K562 (cell line): ENCODE measurements around the gene SEPTIN12. TPM values are rescaled to one million over a fixed set of nuclear protein-coding genes. Genes with fewer than 3 reads are reported as not detected.

Experiments used
- ATAC-seq: fragments of 200-7000 bp; cut with Tn5 transposase; 3 replicates; pipeline ENCODE4 v1.9.1; 2020; ENCODE audit warnings: moderate library complexity
- BruUV-seq: library from RNA; stranded (reverse); fragments of 400-500 nt; replicated peaks from 2 replicates; lab custom pipeline; 2021; lab: Mats Ljungman, UMichigan
- CTCF ChIA-PET: fragments of 300-600 bp; formaldehyde crosslinking; extraction: SDS; loops from one replicate; lab custom pipeline; 2021; ENCODE audit warnings: low intra/inter-chr PET ratio; lab: Yijun Ruan, JAX
- POLR2A ChIA-PET: fragments of 300-600, 350-650 bp; sonication (Branson Sonifier 250); formaldehyde crosslinking; extraction: SDS; loops from one replicate; lab custom pipeline; 2021; ENCODE audit warnings: antibody characterized with exemption, inconsistent platforms; lab: Yijun Ruan, JAX
- DNase-seq, 4 experiments: peaks; one replicate each; pipeline versions ENCODE4 v3.0.0 to v3.0.0-alpha.2; 2011 to 2018; ENCODE audit warnings: low spot score in 3 of 4, mixed read lengths in 3 of 4; ENCODE audit errors: extremely low read depth in 1 of 4
- FAIRE-seq: peaks from 2 replicates; lab custom pipeline; 2011; peaks lifted over from hg19 to GRCh38; lab: Jason Lieb, UNC
- H2AFZ ChIP-seq: 2 replicates; pipeline ENCODE4 v1.6.0; 2011; ENCODE audit warnings: low read depth, low read length, control low read depth, inconsistent platforms
- H3K27ac ChIP-seq: fragments of 200-600 bp; 3 replicates; pipeline ENCODE4 v1.8.0; 2011; ENCODE audit warnings: low read depth, mild to moderate bottlenecking, control low read depth, inconsistent platforms, low read length, moderate library complexity, mixed read lengths; ENCODE audit errors: extremely low read depth
- H3K27me3 ChIP-seq, 2 experiments: fragments of 300-600 bp in 1 of 2; 2 replicates in 1 of 2; 3 replicates in 1 of 2; pipeline versions ENCODE4 v1.6.0 to v1.8.0; 2011; ENCODE audit warnings: inconsistent platforms in 2 of 2, low read length in 2 of 2, mild to moderate bottlenecking in 1 of 2, mixed read lengths in 1 of 2, moderate library complexity in 1 of 2; ENCODE audit not compliant: control insufficient read depth in 2 of 2, insufficient read depth in 2 of 2
- H3K36me3 ChIP-seq: fragments of 300-600 bp; 3 replicates; pipeline ENCODE4 v1.8.0; 2011; ENCODE audit warnings: mild to moderate bottlenecking, low read length, inconsistent platforms; ENCODE audit not compliant: control insufficient read depth, insufficient read depth
- H3K4me1 ChIP-seq, 2 experiments: fragments of 200-600 bp in 1 of 2; replicated peaks in 1 of 2; 2 replicates in 1 of 2; 3 replicates in 1 of 2; pipeline versions ENCODE4 v1.5.1 to v1.8.0; 2011; ENCODE audit warnings: inconsistent platforms in 2 of 2, low read length in 2 of 2, mild to moderate bottlenecking in 1 of 2, mixed read lengths in 1 of 2, moderate library complexity in 1 of 2; ENCODE audit not compliant: control insufficient read depth in 2 of 2, insufficient read depth in 2 of 2
- H3K4me2 ChIP-seq: 2 replicates; pipeline ENCODE4 v1.6.1; 2011; ENCODE audit warnings: low read length, control low read depth, inconsistent platforms, mixed read lengths; ENCODE audit not compliant: insufficient read depth
- H3K4me3 ChIP-seq: fragments of 200-600 bp; sonication (generic), shearing (Covaris generic); 2 replicates; pipeline ENCODE4 v1.5.1; 2016; ENCODE audit warnings: control low read depth, inconsistent platforms
- H3K79me2 ChIP-seq: fragments of 200-600 bp; 3 replicates; pipeline ENCODE4 v1.8.0; 2011; ENCODE audit warnings: low read length, inconsistent platforms; ENCODE audit not compliant: control insufficient read depth, insufficient read depth
- H3K9ac ChIP-seq, 2 experiments: 2 replicates each; pipeline versions ENCODE4 v1.6.0 to v1.6.1; 2011; ENCODE audit warnings: low read depth in 2 of 2, low read length in 2 of 2, control low read depth in 1 of 2, inconsistent platforms in 1 of 2, mild to moderate bottlenecking in 1 of 2, mixed read lengths in 1 of 2; ENCODE audit not compliant: insufficient read depth in 1 of 2
- H3K9me1 ChIP-seq: one replicate; pipeline ENCODE4 v1.6.0; 2011; ENCODE audit warnings: inconsistent platforms, mild to moderate bottlenecking, low read length, moderate library complexity; ENCODE audit not compliant: control insufficient read depth, insufficient read depth
- H3K9me3 ChIP-seq: replicated peaks from 2 replicates; pipeline ENCODE4 v1.5.1; 2011; ENCODE audit warnings: low read depth, low read length, inconsistent platforms; ENCODE audit not compliant: control insufficient read depth, insufficient read depth
- H4K20me1 ChIP-seq: replicated peaks from 2 replicates; pipeline ENCODE4 v1.6.1; 2011; ENCODE audit warnings: low read length, inconsistent platforms, mixed read lengths; ENCODE audit not compliant: control insufficient read depth, insufficient read depth
- ADNP ChIP-seq: fragments of 200-800 bp; sonication (Bioruptor generic); IDR thresholded peaks from 2 replicates; pipeline ENCODE4 v1.6.1; 2016; ENCODE audit warnings: missing genetic modification characterization, missing compliant biosample characterization
- ARHGAP35 ChIP-seq: fragments of 450-650 bp; IDR thresholded peaks from 2 replicates; pipeline ENCODE4 v1.6.1; 2018; ENCODE audit not compliant: partially characterized antibody
- FOXK1 ChIP-seq: sonication (generic); formaldehyde crosslinking; IDR thresholded peaks from 2 replicates; pipeline ENCODE4 v1.8.0; 2022; ENCODE audit warnings: missing genetic modification reagents, mild to moderate bottlenecking, borderline replicate concordance
- ILF3 ChIP-seq: fragments of 450-650 bp; IDR thresholded peaks from 2 replicates; pipeline ENCODE4 v1.6.1; 2018; ENCODE audit warnings: antibody characterized with exemption, mild to moderate bottlenecking, moderate library complexity, borderline replicate concordance
- PHB2 ChIP-seq: fragments of 450-650 bp; IDR thresholded peaks from 2 replicates; pipeline ENCODE4 v1.6.1; 2017; ENCODE audit warnings: low read depth
- POLR2AphosphoS2 ChIP-seq: IDR thresholded peaks from 2 replicates; pipeline ENCODE4 v1.6.1; 2012; ENCODE audit warnings: low read length, improper control_type of control experiment
- PTRF ChIP-seq: fragments of 450-650 bp; IDR thresholded peaks from 2 replicates; pipeline ENCODE4 v1.6.1; 2016; ENCODE audit warnings: mild to moderate bottlenecking, missing genetic modification characterization, missing compliant biosample characterization
- RB1 ChIP-seq: fragments of 450-650 bp; IDR thresholded peaks from 2 replicates; pipeline ENCODE4 v1.6.1; 2017; ENCODE audit warnings: low read depth, mild to moderate bottlenecking
- RBFOX2 ChIP-seq: fragments of 200-400 bp; formaldehyde crosslinking; IDR thresholded peaks from 2 replicates; pipeline ENCODE4 v1.6.1; 2017; ENCODE audit warnings: low read depth, mild to moderate bottlenecking, low read length, moderate library complexity
- ZEB2 ChIP-seq: fragments of 450-650 bp; IDR thresholded peaks from 2 replicates; pipeline ENCODE4 v1.6.1; 2016
- ZNF23 ChIP-seq: fragments of 250-450 bp; sonication (Bioruptor Pico); IDR thresholded peaks from 2 replicates; pipeline ENCODE4 v1.4.0; 2020; ENCODE audit warnings: mild to moderate bottlenecking
- ZNF232 ChIP-seq: sonication (generic); formaldehyde crosslinking; IDR thresholded peaks from 2 replicates; pipeline ENCODE4 v1.8.0; 2022; ENCODE audit warnings: mild to moderate bottlenecking, missing genetic modification reagents
- ZNF830 ChIP-seq: fragments of 250-450 bp; sonication (Bioruptor Pico); IDR thresholded peaks from 2 replicates; pipeline ENCODE4 v1.5.0; 2021; ENCODE audit warnings: mild to moderate bottlenecking
- WGBS: fragments of 100-300 bp; shearing (Covaris generic); methylation state at CpG from one replicate; pipeline ENCODE4 v1.1.6; 2016; ENCODE audit warnings: low coverage, mixed read lengths; ENCODE audit not compliant: insufficient coverage; ENCODE audit errors: missing lambda C conversion rate; 5-methylcytosine and 5-hydroxymethylcytosine counted together
- in situ Hi-C: fragments of 300-500 bp; cut with MboI; formaldehyde crosslinking; loops from 4 replicates; pipeline ENCODE4 v1.15.0; 2018; ENCODE audit warnings: inconsistent platforms, mixed read lengths
- intact Hi-C: fragments of 100-400 bp; cut with micrococcal nuclease; formaldehyde crosslinking; loops from 2 replicates; pipeline ENCODE4 v1.14.2; 2022
- polyA plus RNA-seq, 8 experiments: library from polyadenylated mRNA; depleted of rRNA in 4 of 8; stranded (reverse) in 5 of 8; unstranded in 3 of 8; fragments of >200 nt; fragmentation: Nextera tagmentation in 2 of 8; fragmentation: Illumina TruSeq in 1 of 8; extraction: Ambion mirVana in 2 of 8; extraction: Trizol in 1 of 8; gene quantifications; 2 replicates each; pipeline versions ENCODE4 v1.2.1 to v1.2.3, GENCODE V29; 2011 to 2014; ENCODE audit warnings: inconsistent platforms in 1 of 8, missing spikeins in 1 of 8
- total RNA-seq, 7 experiments: library from RNA; depleted of rRNA in 6 of 7; stranded (reverse); fragments of >200 nt in 6 of 7; fragmentation: Illumina TruSeq in 2 of 7; extraction: Trizol in 2 of 7; gene quantifications; 2 replicates each; pipeline versions ENCODE4 v1.2.1 to v1.2.3, GENCODE V29; 2011 to 2021; ENCODE audit warnings: low replicate concordance in 1 of 7
- TF ChIP-seq, protein P1 (sequence below): sonication (generic); formaldehyde crosslinking; IDR thresholded peaks from 2 replicates; pipeline ENCODE4 v1.8.0; 2023; ENCODE audit warnings: mild to moderate bottlenecking, missing genetic modification reagents
- TF ChIP-seq, protein P2 (sequence below), 2 experiments: fragments of 450-650 bp; IDR thresholded peaks; 2 replicates each; pipeline ENCODE4 v1.6.1; 2018; ENCODE audit warnings: mild to moderate bottlenecking in 2 of 2, low read depth in 1 of 2; ENCODE audit not compliant: partially characterized antibody in 2 of 2

SEPTIN12 gene
- total and polyA plus RNA-seq, 9 of the 15 experiments (the other 6 are each of a cell fraction or from before 2014, with no cell fraction given): not detected

DNA sequence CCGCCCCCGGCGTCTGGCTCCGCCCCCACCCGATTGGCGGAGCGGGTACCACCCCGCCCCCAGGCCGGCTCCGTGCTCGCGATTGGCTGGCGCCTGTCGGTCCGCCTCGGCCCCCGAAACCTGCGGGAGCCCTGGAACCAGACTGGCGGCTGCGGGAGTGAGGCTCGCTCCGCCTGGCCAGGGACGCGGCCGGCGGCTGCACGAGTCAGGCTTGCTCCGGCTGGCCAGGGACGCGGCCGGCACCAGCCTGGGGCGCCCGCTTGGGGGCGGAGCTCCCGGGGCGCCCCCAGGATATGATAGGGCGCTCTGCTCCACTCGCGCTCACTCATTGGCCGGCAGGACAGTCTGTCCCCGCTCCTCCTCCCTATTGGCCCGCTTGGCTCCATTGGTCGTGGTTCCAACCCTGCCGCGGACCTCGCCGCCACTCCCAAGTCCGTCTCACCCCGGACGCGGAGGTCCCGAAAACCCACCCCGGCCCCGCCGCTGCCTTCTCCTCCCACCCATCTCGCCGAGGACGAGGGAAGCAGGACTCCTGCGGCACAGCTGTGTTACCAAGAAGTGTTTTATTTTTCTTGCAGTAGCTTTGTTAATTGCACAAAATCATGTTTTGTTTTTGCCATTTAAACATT, 14.6 kb upstream of the SEPTIN12 start:
- POLR2A ChIA-PET: interaction anchor here (0.5 to 1.8 kb wide), 8 partner anchors 11 to 101 kb away, joined by 3 to 7 read pairs (median 4); no protein-coding TSS in a partner anchor
- Histone ChIP-seq H3K4me2 (peak overlapping the region; percentile 79), H3K9me1 (no peaks in the 10 kb centered on the region), H3K79me2 (peaks cover 6% of the 10 kb centered on the region; the same call in 2 of the 3 replicates), H3K4me1 (peaks cover 35 to 65% of the 10 kb centered on the region in 2 experiments), H2AFZ (peak overlapping the region; percentile 91), H4K20me1 (no peaks in the 10 kb centered on the region; the same call in 1 of the 2 replicates), H3K9ac (peak overlapping the region; percentile 46 to 89), H3K36me3 (peaks cover 45% of the 10 kb centered on the region), H3K9me3 (no peaks in the 10 kb centered on the region), H3K4me3 (peak overlapping the region; percentile 89), H3K27ac (peak overlapping the region; percentile 78), H3K27me3 (no peaks in the 10 kb centered on the region)
- CTCF ChIA-PET: no interaction called here
- ATAC-seq (peak; percentile 96), FAIRE-seq (peak; percentile 89), DNase-seq (peak; percentile 94 to 98 (median 96))
- in situ Hi-C loops (no loop called here), intact Hi-C loops (loop anchor here (2.0 to 5.0 kb wide), 2 partner anchors 44 to 85 kb away; partner anchors contain the start of genes GLYR1 and UBN1)
- BruUV-seq: no TSS peak
- WGBS: 1% methylated on average over 21 of the region's 59 CpGs
- TF ChIP-seq ZNF830 (CRISPR knock-in tag): no peak
- TF ChIP-seq ADNP (tag): no peak
- TF ChIP-seq PTRF (tag): no peak
- no peak for TF ChIP-seq ILF3
- TF ChIP-seq, protein P1, sequence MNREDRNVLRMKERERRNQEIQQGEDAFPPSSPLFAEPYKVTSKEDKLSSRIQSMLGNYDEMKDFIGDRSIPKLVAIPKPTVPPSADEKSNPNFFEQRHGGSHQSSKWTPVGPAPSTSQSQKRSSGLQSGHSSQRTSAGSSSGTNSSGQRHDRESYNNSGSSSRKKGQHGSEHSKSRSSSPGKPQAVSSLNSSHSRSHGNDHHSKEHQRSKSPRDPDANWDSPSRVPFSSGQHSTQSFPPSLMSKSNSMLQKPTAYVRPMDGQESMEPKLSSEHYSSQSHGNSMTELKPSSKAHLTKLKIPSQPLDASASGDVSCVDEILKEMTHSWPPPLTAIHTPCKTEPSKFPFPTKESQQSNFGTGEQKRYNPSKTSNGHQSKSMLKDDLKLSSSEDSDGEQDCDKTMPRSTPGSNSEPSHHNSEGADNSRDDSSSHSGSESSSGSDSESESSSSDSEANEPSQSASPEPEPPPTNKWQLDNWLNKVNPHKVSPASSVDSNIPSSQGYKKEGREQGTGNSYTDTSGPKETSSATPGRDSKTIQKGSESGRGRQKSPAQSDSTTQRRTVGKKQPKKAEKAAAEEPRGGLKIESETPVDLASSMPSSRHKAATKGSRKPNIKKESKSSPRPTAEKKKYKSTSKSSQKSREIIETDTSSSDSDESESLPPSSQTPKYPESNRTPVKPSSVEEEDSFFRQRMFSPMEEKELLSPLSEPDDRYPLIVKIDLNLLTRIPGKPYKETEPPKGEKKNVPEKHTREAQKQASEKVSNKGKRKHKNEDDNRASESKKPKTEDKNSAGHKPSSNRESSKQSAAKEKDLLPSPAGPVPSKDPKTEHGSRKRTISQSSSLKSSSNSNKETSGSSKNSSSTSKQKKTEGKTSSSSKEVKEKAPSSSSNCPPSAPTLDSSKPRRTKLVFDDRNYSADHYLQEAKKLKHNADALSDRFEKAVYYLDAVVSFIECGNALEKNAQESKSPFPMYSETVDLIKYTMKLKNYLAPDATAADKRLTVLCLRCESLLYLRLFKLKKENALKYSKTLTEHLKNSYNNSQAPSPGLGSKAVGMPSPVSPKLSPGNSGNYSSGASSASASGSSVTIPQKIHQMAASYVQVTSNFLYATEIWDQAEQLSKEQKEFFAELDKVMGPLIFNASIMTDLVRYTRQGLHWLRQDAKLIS (CRISPR knock-in tag): no peak
- TF ChIP-seq ARHGAP35: no peak
- TF ChIP-seq ZNF232 (CRISPR knock-in tag): no peak
- peak; percentile 81 for TF ChIP-seq RBFOX2
- TF ChIP-seq RB1: 0 out of 2 replicates have a peak, but pooled peaks have one; percentile 47
- TF ChIP-seq, protein P2, sequence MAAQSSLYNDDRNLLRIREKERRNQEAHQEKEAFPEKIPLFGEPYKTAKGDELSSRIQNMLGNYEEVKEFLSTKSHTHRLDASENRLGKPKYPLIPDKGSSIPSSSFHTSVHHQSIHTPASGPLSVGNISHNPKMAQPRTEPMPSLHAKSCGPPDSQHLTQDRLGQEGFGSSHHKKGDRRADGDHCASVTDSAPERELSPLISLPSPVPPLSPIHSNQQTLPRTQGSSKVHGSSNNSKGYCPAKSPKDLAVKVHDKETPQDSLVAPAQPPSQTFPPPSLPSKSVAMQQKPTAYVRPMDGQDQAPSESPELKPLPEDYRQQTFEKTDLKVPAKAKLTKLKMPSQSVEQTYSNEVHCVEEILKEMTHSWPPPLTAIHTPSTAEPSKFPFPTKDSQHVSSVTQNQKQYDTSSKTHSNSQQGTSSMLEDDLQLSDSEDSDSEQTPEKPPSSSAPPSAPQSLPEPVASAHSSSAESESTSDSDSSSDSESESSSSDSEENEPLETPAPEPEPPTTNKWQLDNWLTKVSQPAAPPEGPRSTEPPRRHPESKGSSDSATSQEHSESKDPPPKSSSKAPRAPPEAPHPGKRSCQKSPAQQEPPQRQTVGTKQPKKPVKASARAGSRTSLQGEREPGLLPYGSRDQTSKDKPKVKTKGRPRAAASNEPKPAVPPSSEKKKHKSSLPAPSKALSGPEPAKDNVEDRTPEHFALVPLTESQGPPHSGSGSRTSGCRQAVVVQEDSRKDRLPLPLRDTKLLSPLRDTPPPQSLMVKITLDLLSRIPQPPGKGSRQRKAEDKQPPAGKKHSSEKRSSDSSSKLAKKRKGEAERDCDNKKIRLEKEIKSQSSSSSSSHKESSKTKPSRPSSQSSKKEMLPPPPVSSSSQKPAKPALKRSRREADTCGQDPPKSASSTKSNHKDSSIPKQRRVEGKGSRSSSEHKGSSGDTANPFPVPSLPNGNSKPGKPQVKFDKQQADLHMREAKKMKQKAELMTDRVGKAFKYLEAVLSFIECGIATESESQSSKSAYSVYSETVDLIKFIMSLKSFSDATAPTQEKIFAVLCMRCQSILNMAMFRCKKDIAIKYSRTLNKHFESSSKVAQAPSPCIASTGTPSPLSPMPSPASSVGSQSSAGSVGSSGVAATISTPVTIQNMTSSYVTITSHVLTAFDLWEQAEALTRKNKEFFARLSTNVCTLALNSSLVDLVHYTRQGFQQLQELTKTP (IDR thresholded peaks at IDR 0.05; ENCODE audit: low read depth in 1 of 2, partially characterized antibody in 2 of 2): no peak
- TF ChIP-seq POLR2AphosphoS2: peak; percentile 78; the same call in 1 of the 2 replicates
- TF ChIP-seq PHB2: no peak
- TF ChIP-seq ZEB2: no peak
- no peak for TF ChIP-seq FOXK1 (CRISPR knock-in tag)
- no peak for TF ChIP-seq ZNF23 (CRISPR knock-in tag)
